H1 (cell line): Measurements from ENCODE around the gene RABGAP1. TPM values are rescaled to one million over a fixed set of nuclear protein-coding genes. Genes with fewer than 3 reads are reported as not detected.

ENCODE experiments used
- CTCF ChIA-PET: fragments of 300-600 bp; sonication (Branson Sonifier 250); formaldehyde crosslinking; loops from one replicate; lab custom pipeline; 2021; ENCODE audit not compliant: partially characterized antibody; lab: Charles Lee
- POLR2A ChIA-PET: fragments of 300-600 bp; sonication (Branson Sonifier 250); formaldehyde crosslinking; loops from one replicate; lab custom pipeline; 2021; ENCODE audit warnings: inconsistent platforms; ENCODE audit not compliant: partially characterized antibody; lab: Charles Lee
- DNase-seq, 2 experiments: peaks; one replicate each; pipeline versions ENCODE4 v3.0.0 to v3.0.0-alpha.2; 2010 to 2022; ENCODE audit warnings: low spot score in 2 of 2, low read depth in 1 of 2, mixed read lengths in 1 of 2
- FAIRE-seq: peaks from 2 replicates; lab custom pipeline; 2011; peaks lifted over from hg19 to GRCh38; lab: Jason Lieb, UNC
- H2AFZ ChIP-seq: 2 replicates; pipeline ENCODE4 v1.8.1; 2012; ENCODE audit warnings: low read length, inconsistent platforms
- H2AK5ac ChIP-seq: 2 replicates; pipeline ENCODE4 v1.6.1; 2013; ENCODE audit warnings: low read depth, low read length
- H2BK120ac ChIP-seq: replicated peaks from 2 replicates; pipeline ENCODE3; 2013; ENCODE audit warnings: low read depth, low read length, inconsistent platforms
- H2BK12ac ChIP-seq: 2 replicates; pipeline ENCODE4 v1.6.1; 2013; ENCODE audit warnings: low read depth, low read length
- H2BK15ac ChIP-seq: 2 replicates; pipeline ENCODE4 v1.6.1; 2013; ENCODE audit warnings: low read length
- H2BK20ac ChIP-seq: 2 replicates; pipeline ENCODE4 v1.6.1; 2013; ENCODE audit warnings: low read length
- H2BK5ac ChIP-seq: 2 replicates; pipeline ENCODE4 v1.6.1; 2013; ENCODE audit warnings: low read depth, low read length
- H3K14ac ChIP-seq: 2 replicates; pipeline ENCODE4 v1.6.1; 2013; ENCODE audit warnings: inconsistent platforms; ENCODE audit not compliant: insufficient read length
- H3K18ac ChIP-seq: 2 replicates; pipeline ENCODE4 v1.6.1; 2013; ENCODE audit warnings: low read length; ENCODE audit errors: extremely low read depth
- H3K23ac ChIP-seq: 2 replicates; pipeline ENCODE4 v1.6.1; 2013; ENCODE audit warnings: inconsistent platforms; ENCODE audit not compliant: insufficient read length
- H3K23me2 ChIP-seq: 2 replicates; pipeline ENCODE4 v1.6.1; 2013; ENCODE audit warnings: low read depth, low read length
- H3K27ac ChIP-seq: 2 replicates; pipeline ENCODE4 v1.6.1; 2011; ENCODE audit warnings: low read depth, low read length, inconsistent platforms
- H3K27me3 ChIP-seq, 4 experiments: replicated peaks in 1 of 4; 1 replicate in 1 of 4; 2 replicates in 3 of 4; pipeline versions ENCODE4 v1.6.1 to v1.8.1; 2011 to 2013; ENCODE audit warnings: low read length in 3 of 4, mild to moderate bottlenecking in 3 of 4, inconsistent platforms in 2 of 4, mixed read lengths in 2 of 4, moderate library complexity in 1 of 4; ENCODE audit not compliant: control insufficient read depth in 3 of 4, insufficient read depth in 3 of 4; ENCODE audit errors: extremely low read depth in 1 of 4
- H3K36me3 ChIP-seq, 4 experiments: 2 replicates each; pipeline versions ENCODE4 v1.6.1 to v1.8.1; 2011 to 2013; ENCODE audit warnings: mild to moderate bottlenecking in 4 of 4, low read length in 3 of 4, moderate library complexity in 2 of 4, control low read depth in 1 of 4, inconsistent platforms in 1 of 4; ENCODE audit not compliant: insufficient read depth in 4 of 4, control insufficient read depth in 2 of 4
- H3K4ac ChIP-seq: replicated peaks from 2 replicates; pipeline ENCODE3; 2013; ENCODE audit warnings: low read length, low read depth, mixed read lengths, inconsistent platforms; ENCODE audit not compliant: insufficient read length
- H3K4me1 ChIP-seq, 4 experiments: replicated peaks in 1 of 4; 1 replicate in 1 of 4; 2 replicates in 3 of 4; pipeline versions ENCODE4 v1.6.1 to v1.8.1; 2011 to 2013; ENCODE audit warnings: low read length in 3 of 4, inconsistent platforms in 2 of 4, mixed read lengths in 1 of 4; ENCODE audit not compliant: insufficient read depth in 4 of 4, control insufficient read depth in 3 of 4
- H3K4me2 ChIP-seq, 2 experiments: 2 replicates each; pipeline versions ENCODE4 v1.6.1 to v1.8.1; 2011 to 2013; ENCODE audit warnings: low read depth in 2 of 2, low read length in 2 of 2, control low read depth in 1 of 2, inconsistent platforms in 1 of 2, mild to moderate bottlenecking in 1 of 2; ENCODE audit not compliant: insufficient read depth in 1 of 2
- H3K4me3 ChIP-seq, 4 experiments: fragments of 200-600, 300-600 bp in 1 of 4; sonication (generic), shearing (Covaris generic), sonication (Bioruptor Twin) in 1 of 4; 2 replicates each; pipeline versions ENCODE4 v1.5.1 to v1.8.1; 2011 to 2016; ENCODE audit warnings: low read length in 4 of 4, low read depth in 3 of 4, control low read depth in 2 of 4, inconsistent platforms in 2 of 4, mild to moderate bottlenecking in 2 of 4, mixed read lengths in 1 of 4, moderate library complexity in 1 of 4; ENCODE audit not compliant: insufficient read depth in 2 of 4; ENCODE audit errors: extremely low read depth in 1 of 4
- H3K56ac ChIP-seq: replicated peaks from 2 replicates; pipeline ENCODE3; 2013; ENCODE audit warnings: low read depth, mild to moderate bottlenecking, mixed read lengths, low read length, inconsistent platforms; ENCODE audit not compliant: insufficient read length
- H3K79me1 ChIP-seq: 2 replicates; pipeline ENCODE4 v1.6.1; 2013; ENCODE audit warnings: low read depth, low read length, control low read depth
- H3K79me2 ChIP-seq, 2 experiments: 2 replicates each; pipeline versions ENCODE4 v1.6.1 to v1.8.1; 2012 to 2013; ENCODE audit warnings: low read length in 2 of 2, mild to moderate bottlenecking in 2 of 2, inconsistent platforms in 1 of 2; ENCODE audit not compliant: insufficient read depth in 2 of 2, control insufficient read depth in 1 of 2
- H3K9ac ChIP-seq, 4 experiments: replicated peaks in 1 of 4; 1 replicate in 1 of 4; 2 replicates in 3 of 4; pipeline versions ENCODE4 v1.6.1 to v1.8.1; 2011 to 2013; ENCODE audit warnings: low read depth in 3 of 4, low read length in 3 of 4, control low read depth in 2 of 4, mild to moderate bottlenecking in 2 of 4, moderate library complexity in 2 of 4, inconsistent platforms in 1 of 4; ENCODE audit errors: extremely low read depth in 1 of 4
- H3K9me3 ChIP-seq, 2 experiments: 2 replicates each; pipeline versions ENCODE4 v1.6.1 to v1.8.1; 2012 to 2013; ENCODE audit warnings: mild to moderate bottlenecking in 2 of 2, moderate library complexity in 2 of 2, control low read depth in 1 of 2, inconsistent platforms in 1 of 2, low read depth in 1 of 2, low read length in 1 of 2, mixed read lengths in 1 of 2; ENCODE audit not compliant: insufficient read depth in 2 of 2
- H4K20me1 ChIP-seq, 2 experiments: replicated peaks in 1 of 2; 2 replicates each; pipeline versions ENCODE3 to v1.8.1; 2011 to 2013; ENCODE audit warnings: inconsistent platforms in 2 of 2, low read length in 2 of 2, mild to moderate bottlenecking in 1 of 2; ENCODE audit not compliant: insufficient read depth in 2 of 2, control insufficient read depth in 1 of 2
- H4K5ac ChIP-seq: 2 replicates; pipeline ENCODE4 v1.6.1; 2013; ENCODE audit warnings: low read length, low read depth, mixed read lengths, inconsistent platforms; ENCODE audit not compliant: insufficient read length
- H4K8ac ChIP-seq: 2 replicates; pipeline ENCODE4 v1.8.0; 2013; ENCODE audit warnings: mild to moderate bottlenecking, moderate library complexity, low read length, inconsistent platforms; ENCODE audit not compliant: insufficient read depth; ENCODE audit errors: extremely low read depth
- H4K91ac ChIP-seq: replicated peaks from 2 replicates; pipeline ENCODE3; 2013; ENCODE audit warnings: low read length, mixed read lengths, inconsistent platforms; ENCODE audit not compliant: insufficient read length
- CEBPB ChIP-seq: IDR thresholded peaks from 2 replicates; pipeline ENCODE4 v1.6.1; 2012; ENCODE audit warnings: low read depth, low read length
- CTCF ChIP-seq, 3 experiments: IDR thresholded peaks; 1 replicate in 2 of 3; 2 replicates in 1 of 3; pipeline versions ENCODE4 v1.5.1 to v1.6.1; 2011; ENCODE audit warnings: low read length in 3 of 3, mild to moderate bottlenecking in 3 of 3, inconsistent platforms in 2 of 3, low read depth in 1 of 3, moderate library complexity in 1 of 3; ENCODE audit not compliant: insufficient read depth in 1 of 3; ENCODE audit errors: control extremely low read depth in 1 of 3
- TAF7 ChIP-seq: optimal IDR thresholded peaks from 2 replicates; pipeline ENCODE3; 2011; ENCODE audit warnings: low read depth, mild to moderate bottlenecking, inconsistent platforms, low read length, moderate library complexity, borderline replicate concordance
- TCF12 ChIP-seq: IDR thresholded peaks from 2 replicates; pipeline ENCODE4 v1.6.1; 2011; ENCODE audit warnings: low read depth, mild to moderate bottlenecking, low read length
- USF2 ChIP-seq: IDR thresholded peaks from 2 replicates; pipeline ENCODE4 v1.6.1; 2011; ENCODE audit warnings: low read length, improper control_type of control experiment
- WGBS, 2 experiments: shearing (Covaris generic) in 1 of 2; methylation state at CpG; one replicate each; pipeline versions ENCODE4 v1.1.6 to v1.1.7; 2013 to 2015; ENCODE audit warnings: low lambda C conversion rate in 2 of 2, mixed read lengths in 2 of 2, inconsistent platforms in 1 of 2, low coverage in 1 of 2, missing lambda C conversion rate in 1 of 2; ENCODE audit not compliant: insufficient replicate concordance in 2 of 2, insufficient coverage in 1 of 2, insufficient read length in 1 of 2; ENCODE audit errors: extremely low coverage in 1 of 2, missing lambda C conversion rate in 1 of 2; 5-methylcytosine and 5-hydroxymethylcytosine counted together
- polyA plus RNA-seq, 7 experiments: library from polyadenylated mRNA; depleted of rRNA in 3 of 7; stranded (reverse) in 5 of 7; unstranded in 2 of 7; fragments of >200 nt in 5 of 7; fragments of 200-250 nt in 2 of 7; gene quantifications; 1 replicate in 5 of 7; 2 replicates in 1 of 7; 4 replicates in 1 of 7; pipeline versions ENCODE4 v1.2.1 to v1.2.3, GENCODE V29; 2011 to 2013; ENCODE audit warnings: missing spikeins in 2 of 7, mixed read lengths in 2 of 7
- total RNA-seq: library from RNA; stranded (reverse); fragmentation: NEBNext Ultra II Directional; extraction: Animal tissue kit (Norgen Biotek cat#: 25700); gene quantifications from 2 replicates; pipeline ENCODE4 v1.2.1, GENCODE V29; 2021

Gene RABGAP1
- total and polyA plus RNA-seq, 2 of the 8 experiments (the other 6 are each of a cell fraction or from before 2014, with no cell fraction given): 15.7 to 38.3 TPM

GRCh38 chr9:123028973-123029372 lies 88.2 kb downstream of the RABGAP1 start:
- Histone ChIP-seq H2BK15ac (no peak overlapping the region), H3K23me2 (no peaks in the 10 kb centered on the region), H3K4me1 (peaks cover 0 to 4% (median 0%) of the 10 kb centered on the region in 4 experiments; a peak in 1 of 7 replicates), H3K18ac (no peak overlapping the region), H3K79me1 (no peaks in the 10 kb centered on the region; the same call in 1 of the 2 replicates), H2BK12ac (no peak overlapping the region), H2AFZ (no peak overlapping the region), H4K8ac (no peak overlapping the region), H4K91ac (no peak overlapping the region), H4K20me1 (peaks cover 0 to 2% of the 10 kb centered on the region in 2 experiments), H3K4ac (no peak overlapping the region), H3K9ac (no peak overlapping the region), H3K27ac (no peak overlapping the region), H3K9me3 (no peaks in the 10 kb centered on the region), H3K4me2 (no peak overlapping the region), H3K27me3 (no peaks in the 10 kb centered on the region), H3K4me3 (no peak overlapping the region), H3K79me2 (no peaks in the 10 kb centered on the region), H2BK5ac (no peak overlapping the region), H3K56ac (no peak overlapping the region), H2BK20ac (no peak overlapping the region), H3K14ac (no peak overlapping the region), H2AK5ac (no peak overlapping the region), H4K5ac (no peak overlapping the region), H2BK120ac (no peak overlapping the region), H3K23ac (no peak overlapping the region), H3K36me3 (peaks cover 0 to 4% (median 1%) of the 10 kb centered on the region in 4 experiments; a peak in 3 of 8 replicates)
- WGBS, 2 experiments: 95% methylated on average over 3 of the region's 3 CpGs; no CpG with 5 or more reads in 1 of the 2 experiments
- no peak for TF ChIP-seq USF2
- no peak for TF ChIP-seq TCF12
- no peak for TF ChIP-seq CTCF (IDR thresholded peaks at IDR 0.05; ENCODE audit: control extremely low read depth in 1 of 3, insufficient read depth in 1 of 3, low read depth in 1 of 3, low read length in 3 of 3)
- TF ChIP-seq TAF7: no peak
- no peak for TF ChIP-seq CEBPB
- ChIA-PET POLR2A (interaction anchor here (0.6 to 1.0 kb wide), 2 partner anchors 16 to 89 kb away, joined by 3 read pairs; no protein-coding TSS in a partner anchor), CTCF (interaction anchor here (1.1 kb wide), 1 partner anchor 20 kb away, joined by 4 read pairs; no protein-coding TSS in a partner anchor)
- no peak for DNase-seq
- no peak for FAIRE-seq
